A673 (cell line): ENCODE data around the gene UST.

Source experiments
- EZH2 ChIP-seq: fragments of 200-600 bp; sonication (generic); IDR thresholded peaks from 2 replicates; pipeline ENCODE4 v1.6.1; 2017; ENCODE audit warnings: borderline replicate concordance, low read depth, mild to moderate bottlenecking, mixed read lengths, antibody characterized with exemption, low read length; ENCODE audit not compliant: poor library complexity, severe bottlenecking
- TF ChIP-seq, protein P1 (sequence below): fragments of 300-800, 200-600 bp; sonication (generic); conservative IDR thresholded peaks from 2 replicates; pipeline ENCODE4 v1.5.1; 2017; ENCODE audit warnings: low read depth, mild to moderate bottlenecking, antibody characterized with exemption, low read length, moderate library complexity, mixed read lengths

DNA sequence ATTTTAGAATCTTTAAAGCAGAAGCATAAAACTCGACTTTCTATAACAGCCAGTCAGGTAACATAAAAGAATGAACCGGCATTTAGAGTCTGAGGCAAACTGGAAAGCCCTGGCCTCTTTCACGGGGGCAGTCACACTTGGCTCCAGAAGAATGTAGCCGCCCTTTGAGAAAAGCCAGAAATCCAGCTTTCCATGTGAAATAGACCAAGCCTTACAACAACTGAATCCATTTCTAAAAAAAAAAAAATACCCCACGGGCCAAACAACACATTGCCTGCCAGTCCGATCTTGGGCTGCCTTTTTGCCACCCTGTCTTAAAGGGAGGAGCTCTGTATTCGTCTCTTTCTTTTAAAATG is 317.8 kb downstream of the UST start:
- TF ChIP-seq, protein P1, sequence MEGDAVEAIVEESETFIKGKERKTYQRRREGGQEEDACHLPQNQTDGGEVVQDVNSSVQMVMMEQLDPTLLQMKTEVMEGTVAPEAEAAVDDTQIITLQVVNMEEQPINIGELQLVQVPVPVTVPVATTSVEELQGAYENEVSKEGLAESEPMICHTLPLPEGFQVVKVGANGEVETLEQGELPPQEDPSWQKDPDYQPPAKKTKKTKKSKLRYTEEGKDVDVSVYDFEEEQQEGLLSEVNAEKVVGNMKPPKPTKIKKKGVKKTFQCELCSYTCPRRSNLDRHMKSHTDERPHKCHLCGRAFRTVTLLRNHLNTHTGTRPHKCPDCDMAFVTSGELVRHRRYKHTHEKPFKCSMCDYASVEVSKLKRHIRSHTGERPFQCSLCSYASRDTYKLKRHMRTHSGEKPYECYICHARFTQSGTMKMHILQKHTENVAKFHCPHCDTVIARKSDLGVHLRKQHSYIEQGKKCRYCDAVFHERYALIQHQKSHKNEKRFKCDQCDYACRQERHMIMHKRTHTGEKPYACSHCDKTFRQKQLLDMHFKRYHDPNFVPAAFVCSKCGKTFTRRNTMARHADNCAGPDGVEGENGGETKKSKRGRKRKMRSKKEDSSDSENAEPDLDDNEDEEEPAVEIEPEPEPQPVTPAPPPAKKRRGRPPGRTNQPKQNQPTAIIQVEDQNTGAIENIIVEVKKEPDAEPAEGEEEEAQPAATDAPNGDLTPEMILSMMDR = no peak
- TF ChIP-seq EZH2 = no peak
